Aorta (tissue), 5 donors: ENCODE measurements around the gene TNS4. TPM values are rescaled to one million over a fixed set of nuclear protein-coding genes. Genes with fewer than 3 reads are reported as not detected.

ENCODE experiments used
- ATAC-seq: fragments of 200-7000 bp; cut with Tn5 transposase; one replicate; pipeline ENCODE4 v1.9.1; 2022; ENCODE audit warnings: moderate library complexity; ENCODE audit not compliant: low FRiP score
- DNase-seq, 2 donors: peaks; one replicate each; pipeline ENCODE4 v3.0.0-alpha.2; 2020
- H3K27ac ChIP-seq, 2 donors: one replicate each; pipeline ENCODE4 v1.5.1; 2013; ENCODE audit warnings: low read length in 2 of 2, mild to moderate bottlenecking in 2 of 2, moderate library complexity in 2 of 2, control low read depth in 1 of 2, inconsistent platforms in 1 of 2, low read depth in 1 of 2
- H3K27me3 ChIP-seq, 2 donors: one replicate each; pipeline ENCODE4 v1.6.1; 2013; ENCODE audit warnings: control low read depth in 1 of 2, low read length in 1 of 2, mild to moderate bottlenecking in 1 of 2, moderate library complexity in 1 of 2; ENCODE audit not compliant: insufficient read depth in 2 of 2, control insufficient read depth in 1 of 2
- H3K36me3 ChIP-seq, 2 donors: one replicate each; pipeline ENCODE4 v1.6.1; 2013; ENCODE audit warnings: control low read depth in 1 of 2, low read length in 1 of 2, mild to moderate bottlenecking in 1 of 2; ENCODE audit not compliant: insufficient read depth in 2 of 2, control insufficient read depth in 1 of 2
- H3K4me1 ChIP-seq, 2 donors: one replicate each; pipeline ENCODE4 v1.6.1; 2013; ENCODE audit warnings: low read length in 2 of 2, control low read depth in 1 of 2, mild to moderate bottlenecking in 1 of 2, moderate library complexity in 1 of 2; ENCODE audit not compliant: insufficient read depth in 2 of 2, control insufficient read depth in 1 of 2
- H3K4me3 ChIP-seq, 2 donors: one replicate each; pipeline ENCODE4 v1.5.1; 2013; ENCODE audit warnings: low read length in 2 of 2, control low read depth in 1 of 2, mild to moderate bottlenecking in 1 of 2
- H3K9me3 ChIP-seq: one replicate; pipeline ENCODE4 v1.6.1; 2013; ENCODE audit warnings: mild to moderate bottlenecking, low read length; ENCODE audit not compliant: control insufficient read depth
- WGBS, 2 donors: extraction: QIAGEN DNeasy Blood & Tissue Kit; methylation state at CpG; one replicate each; pipeline ENCODE4 v1.1.7; 2013; 5-methylcytosine and 5-hydroxymethylcytosine counted together
- intact Hi-C, 2 donors: fragments of 100-400 bp; cut with DNase I; formaldehyde crosslinking; loops; one replicate each; pipeline versions ENCODE4 v1.14.2 to v1.15.0; 2022
- polyA plus RNA-seq, 2 donors: library from polyadenylated mRNA; stranded (reverse); fragments of 200-250 nt; gene quantifications; one replicate each; pipeline ENCODE4 v1.2.3, GENCODE V29; 2013
- total RNA-seq, 2 donors: library from RNA; stranded (reverse); fragmentation: NEBNext Ultra II Directional; extraction: Animal tissue kit (Norgen Biotek cat#: 25700); gene quantifications; one replicate each; pipeline ENCODE4 v1.2.1, GENCODE V29; 2021
- donor health status: healthy with polysubstance abuse.
- donor health status: Bipolar disorder and iron deficiency.
- donor health status: DM: no; HTN: no; CAD: no.
- donor health status: DM: no; HTN: no; CAD: no.
- donor health status: DM: yes; HTN: yes; CAD: no.

Gene TNS4
- total and polyA plus RNA-seq, 4 donors: 0.05 to 0.39 TPM; not detected in 2

GRCh38 chr17:40484973-40485530 lies 16.4 kb downstream of the TNS4 start:
- Histone ChIP-seq H3K4me1 (no peaks in the 10 kb centered on the region), H3K9me3 (no peaks in the 10 kb centered on the region), H3K4me3 (no peak overlapping the region), H3K27me3 (no peaks in the 10 kb centered on the region), H3K27ac (no peak overlapping the region), H3K36me3 (no peaks in the 10 kb centered on the region)
- ATAC-seq: no peak
- intact Hi-C loops: no loop called here
- DNase-seq: no peak
- 79 to 82% methylated on average over 7 of the region's 7 CpGs for WGBS, 2 donors

DNA sequence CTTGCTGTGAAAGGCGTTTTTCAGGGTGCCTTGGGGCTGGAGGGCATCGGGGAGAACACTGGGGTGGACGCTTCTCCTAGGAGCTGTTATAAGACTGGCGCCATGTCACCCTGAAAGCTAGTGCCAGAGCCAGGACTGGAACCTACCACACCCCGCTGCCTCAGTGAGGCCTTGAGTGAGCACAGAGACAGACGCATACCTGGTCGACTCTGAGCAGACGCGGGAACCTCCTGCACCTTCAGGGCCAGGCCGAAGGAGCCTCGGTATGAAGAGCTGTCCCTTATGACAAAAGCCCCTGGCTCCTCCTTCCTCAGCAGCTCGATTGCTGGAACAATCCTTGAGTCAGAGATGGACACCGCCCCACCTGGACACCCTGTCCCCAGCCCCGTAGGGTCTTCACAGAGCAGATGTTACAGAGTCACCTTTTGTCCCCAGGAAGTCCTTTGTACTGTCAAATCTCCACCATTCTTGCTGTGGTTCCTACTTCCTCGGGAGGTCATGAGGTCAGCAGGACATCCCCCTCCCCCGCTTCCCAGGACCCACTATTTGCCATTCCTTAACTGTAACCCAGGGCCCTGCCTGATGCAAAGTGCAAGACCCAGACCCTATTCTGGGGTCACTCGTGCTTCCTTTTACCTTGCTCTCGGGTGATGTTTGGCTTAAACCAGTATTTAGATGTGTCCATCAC lies 17.0 kb downstream of the TNS4 start:
- WGBS, 2 donors: 90 to 92% methylated on average over 18 of the region's 18 CpGs
- no peak for DNase-seq

GRCh38 chr17:40483679-40484078 lies 17.7 kb downstream of the TNS4 start:
- H3K9me3 ChIP-seq: no peaks in the 10 kb centered on the region
- no peaks in the 10 kb centered on the region for H3K36me3 ChIP-seq
- H3K27me3 ChIP-seq: no peaks in the 10 kb centered on the region
- no peak overlapping the region for H3K4me3 ChIP-seq
- ATAC-seq (no peak), DNase-seq (no peak)
- H3K27ac ChIP-seq: no peak overlapping the region
- H3K4me1 ChIP-seq: no peaks in the 10 kb centered on the region
- intact Hi-C loops: no loop called here
- WGBS, 2 donors: 92 to 95% methylated on average over 4 of the region's 4 CpGs

More for the DNA sequence above, 17.0 kb downstream of the TNS4 start:
- H3K9me3 ChIP-seq: no peaks in the 10 kb centered on the region
- H3K27me3 ChIP-seq: no peaks in the 10 kb centered on the region
- no peak for ATAC-seq
- H3K4me3 ChIP-seq: no peak overlapping the region
- no peaks in the 10 kb centered on the region for H3K4me1 ChIP-seq
- H3K36me3 ChIP-seq: no peaks in the 10 kb centered on the region
- no peak overlapping the region for H3K27ac ChIP-seq
- intact Hi-C loops: no loop called here

DNA sequence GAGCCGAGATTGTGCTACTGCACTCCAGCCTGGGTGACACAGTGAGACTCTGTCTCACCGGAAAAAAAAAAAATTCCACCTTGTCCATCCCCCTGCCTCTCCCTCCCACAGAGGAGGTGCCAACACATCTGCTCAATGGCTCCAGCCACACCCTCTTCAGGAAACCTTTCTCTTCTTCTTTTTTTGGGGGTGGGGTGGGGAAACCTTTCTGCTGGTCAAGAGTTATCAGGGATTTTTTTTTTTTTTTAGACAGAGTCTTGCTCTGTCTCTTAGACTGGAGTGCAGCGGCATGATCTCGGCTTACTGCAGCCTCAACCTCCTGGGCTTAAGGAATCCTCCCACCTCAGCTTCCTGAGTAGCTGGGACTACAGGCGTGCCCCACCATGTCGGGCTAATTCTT lies 18.7 kb downstream of the TNS4 start:
- no peaks in the 10 kb centered on the region for H3K27me3 ChIP-seq
- 92 to 95% methylated on average over 6 of the region's 6 CpGs for WGBS, 2 donors
- ATAC-seq (no peak), DNase-seq (no peak)
- intact Hi-C loops: no loop called here
- H3K9me3 ChIP-seq: no peaks in the 10 kb centered on the region
- H3K27ac ChIP-seq: no peak overlapping the region
- no peak overlapping the region for H3K4me3 ChIP-seq
- no peaks in the 10 kb centered on the region for H3K36me3 ChIP-seq
- H3K4me1 ChIP-seq: no peaks in the 10 kb centered on the region

- no peaks in the 10 kb centered on the region for H3K9me3 ChIP-seq
- ATAC-seq: no peak
- H3K4me1 ChIP-seq: no peaks in the 10 kb centered on the region
- no peaks in the 10 kb centered on the region for H3K27me3 ChIP-seq
- H3K4me3 ChIP-seq: no peak overlapping the region
- intact Hi-C loops: no loop called here
- DNase-seq: no peak
- H3K36me3 ChIP-seq: no peaks in the 10 kb centered on the region
- no peak overlapping the region for H3K27ac ChIP-seq
- WGBS, 2 donors: 91 to 93% methylated on average over 7 of the region's 7 CpGs
Measured at GRCh38 chr17:40481106-40481505, 20.3 kb downstream of the TNS4 start.

DNA sequence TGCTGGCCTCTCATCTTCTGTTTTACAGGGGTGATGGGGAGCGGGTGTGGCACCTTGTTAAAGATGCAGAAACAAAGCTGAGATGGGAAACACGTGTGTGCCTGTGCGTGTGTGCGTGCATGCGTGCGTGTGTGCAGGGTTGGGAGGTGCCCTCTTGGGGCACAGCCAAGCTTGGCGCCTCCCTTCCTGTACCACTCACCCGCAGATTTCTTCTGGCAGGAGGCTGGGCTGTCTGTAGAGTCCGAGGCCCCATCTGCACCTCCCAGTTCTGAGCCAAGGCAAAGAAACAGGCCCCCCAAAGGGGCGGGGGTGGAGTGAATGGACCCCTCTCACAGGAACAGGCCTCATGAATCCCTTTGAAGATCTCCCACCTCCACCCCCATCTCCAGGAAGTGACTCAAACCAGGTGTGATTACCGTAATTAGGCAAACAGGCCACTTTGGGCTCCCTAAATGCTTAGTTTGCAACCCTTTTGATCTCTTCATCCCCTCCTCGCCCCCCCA lies 20.9 kb downstream of the TNS4 start:
- ATAC-seq (no peak), DNase-seq (no peak)
- H3K27me3 ChIP-seq: no peaks in the 10 kb centered on the region
- H3K4me1 ChIP-seq: no peaks in the 10 kb centered on the region
- intact Hi-C loops: no loop called here
- no peak overlapping the region for H3K4me3 ChIP-seq
- 80% methylated on average over 12 of the region's 12 CpGs for WGBS, 2 donors
- H3K27ac ChIP-seq: no peak overlapping the region
- H3K36me3 ChIP-seq: no peaks in the 10 kb centered on the region
- no peaks in the 10 kb centered on the region for H3K9me3 ChIP-seq

DNA sequence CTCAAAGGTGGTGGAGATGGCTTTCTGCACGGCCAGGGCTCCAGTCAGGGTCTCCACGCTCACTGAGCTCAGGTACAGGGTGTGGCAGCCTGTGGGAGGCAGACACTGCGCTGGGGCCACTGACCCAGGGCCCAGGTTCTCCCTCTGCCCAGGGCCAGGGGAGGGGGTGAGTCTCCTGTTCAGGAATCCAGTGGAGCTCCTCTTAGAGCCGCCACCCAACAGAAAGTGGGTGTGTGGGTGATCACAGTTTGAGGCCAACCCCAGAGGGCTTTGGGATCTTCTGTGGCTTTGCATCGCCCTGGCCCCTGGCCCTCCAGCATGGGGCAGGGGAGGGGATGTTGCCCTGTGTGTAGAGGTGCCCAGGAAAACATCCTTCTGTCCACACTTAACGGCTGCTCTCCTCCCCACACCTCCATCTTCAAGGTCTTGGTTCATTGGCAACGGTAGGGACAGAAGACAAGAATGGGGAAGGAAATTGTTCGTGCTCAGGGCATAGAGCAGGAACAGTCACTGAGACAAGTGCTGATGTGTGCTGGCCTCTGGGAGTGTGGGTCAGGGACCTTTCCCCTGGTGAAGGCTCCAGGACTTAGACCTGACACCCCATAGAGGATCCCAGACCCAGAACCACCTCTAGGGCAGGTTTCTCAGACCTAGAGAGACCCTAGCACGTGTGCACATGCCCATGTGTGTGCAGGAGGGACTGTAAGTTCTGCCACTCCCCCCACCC lies 21.5 kb downstream of the TNS4 start:
- H3K4me1 ChIP-seq: no peaks in the 10 kb centered on the region
- H3K27me3 ChIP-seq: no peaks in the 10 kb centered on the region
- 87 to 89% methylated on average over 9 of the region's 9 CpGs for WGBS, 2 donors
- intact Hi-C loops: loop anchor here (5.0 to 10.0 kb wide), 3 partner anchors 52 to 85 kb away; no protein-coding TSS in a partner anchor
- H3K36me3 ChIP-seq: no peaks in the 10 kb centered on the region
- DNase-seq (no peak), ATAC-seq (no peak)
- H3K27ac ChIP-seq: no peak overlapping the region
- no peak overlapping the region for H3K4me3 ChIP-seq
- no peaks in the 10 kb centered on the region for H3K9me3 ChIP-seq

- no peak overlapping the region for H3K27ac ChIP-seq
- DNase-seq (no peak), ATAC-seq (no peak)
- intact Hi-C loops: loop anchor here (5.0 to 10.0 kb wide), 3 partner anchors 54 to 84 kb away; no protein-coding TSS in a partner anchor
- 88 to 96% methylated on average over 13 of the region's 13 CpGs for WGBS, 2 donors
- no peak overlapping the region for H3K4me3 ChIP-seq
- no peaks in the 10 kb centered on the region for H3K27me3 ChIP-seq
- no peaks in the 10 kb centered on the region for H3K4me1 ChIP-seq
- no peaks in the 10 kb centered on the region for H3K9me3 ChIP-seq
- no peaks in the 10 kb centered on the region for H3K36me3 ChIP-seq
Measured at GRCh38 chr17:40478486-40478885, 22.9 kb downstream of the TNS4 start.
